Epithelial cell of proximal tubule (primary cell): Measurements from ENCODE around the gene IFT52. TPM values are rescaled to one million over a fixed set of nuclear protein-coding genes. Genes with fewer than 3 reads are reported as not detected.

Source experiments
- DNase-seq: peaks from one replicate; pipeline ENCODE4 v3.0.0-alpha.2; 2011; ENCODE audit warnings: low read depth
- H3K4me3 ChIP-seq: 2 replicates; pipeline ENCODE4 v1.5.1; 2011; ENCODE audit warnings: low read depth, mild to moderate bottlenecking, low read length
- total RNA-seq: library from RNA; depleted of rRNA; stranded (reverse); fragments of >200 nt; gene quantifications from 2 replicates; pipeline ENCODE4 v1.2.3, GENCODE V29; 2015
- TF ChIP-seq, protein P1 (sequence below): conservative IDR thresholded peaks from 2 replicates; pipeline ENCODE4 v1.5.1; 2012; ENCODE audit warnings: low read depth, mild to moderate bottlenecking, low read length

IFT52 gene
- total RNA-seq, 1 donor from 2014 or later, result 21.2 TPM

- DNase-seq, result no peak
- H3K4me3 ChIP-seq, result peak overlapping the region; percentile 64
- TF ChIP-seq, protein P1, sequence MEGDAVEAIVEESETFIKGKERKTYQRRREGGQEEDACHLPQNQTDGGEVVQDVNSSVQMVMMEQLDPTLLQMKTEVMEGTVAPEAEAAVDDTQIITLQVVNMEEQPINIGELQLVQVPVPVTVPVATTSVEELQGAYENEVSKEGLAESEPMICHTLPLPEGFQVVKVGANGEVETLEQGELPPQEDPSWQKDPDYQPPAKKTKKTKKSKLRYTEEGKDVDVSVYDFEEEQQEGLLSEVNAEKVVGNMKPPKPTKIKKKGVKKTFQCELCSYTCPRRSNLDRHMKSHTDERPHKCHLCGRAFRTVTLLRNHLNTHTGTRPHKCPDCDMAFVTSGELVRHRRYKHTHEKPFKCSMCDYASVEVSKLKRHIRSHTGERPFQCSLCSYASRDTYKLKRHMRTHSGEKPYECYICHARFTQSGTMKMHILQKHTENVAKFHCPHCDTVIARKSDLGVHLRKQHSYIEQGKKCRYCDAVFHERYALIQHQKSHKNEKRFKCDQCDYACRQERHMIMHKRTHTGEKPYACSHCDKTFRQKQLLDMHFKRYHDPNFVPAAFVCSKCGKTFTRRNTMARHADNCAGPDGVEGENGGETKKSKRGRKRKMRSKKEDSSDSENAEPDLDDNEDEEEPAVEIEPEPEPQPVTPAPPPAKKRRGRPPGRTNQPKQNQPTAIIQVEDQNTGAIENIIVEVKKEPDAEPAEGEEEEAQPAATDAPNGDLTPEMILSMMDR, result no peak
These were observed 31.4 kb upstream of the IFT52 start for GRCh38 chr20:43559147-43559987.

GRCh38 chr20:43560974-43561373 is 29.8 kb upstream of the IFT52 start:
- TF ChIP-seq, protein P1, result no peak
- DNase-seq, result no peak
- peak overlapping the region; percentile 64 for H3K4me3 ChIP-seq

GRCh38 chr20:43563429-43563828 is 27.3 kb upstream of the IFT52 start:
- TF ChIP-seq, protein P1, result no peak
- no peak overlapping the region for H3K4me3 ChIP-seq
- no peak for DNase-seq

DNA sequence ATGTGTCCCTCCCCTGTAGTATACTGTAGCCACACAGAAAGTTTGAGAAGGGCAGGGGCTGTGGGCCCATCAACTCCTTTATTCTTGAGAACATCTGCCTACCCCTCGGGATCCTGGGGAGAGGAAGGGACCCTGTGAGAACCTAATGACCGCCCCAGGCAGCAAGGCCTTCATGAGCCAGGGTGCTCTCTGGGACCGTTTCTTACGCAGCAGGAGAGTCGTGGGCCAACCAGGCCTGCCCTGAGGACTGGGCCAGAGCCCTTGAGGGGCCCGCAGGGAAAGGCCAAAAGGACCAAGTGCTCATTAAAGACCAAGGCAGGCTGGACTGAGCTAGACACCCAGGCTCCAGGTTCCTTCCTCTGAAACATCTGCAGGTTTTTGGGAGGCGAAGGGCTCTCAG is 26.7 kb upstream of the IFT52 start:
- H3K4me3 ChIP-seq, result no peak overlapping the region
- no peak for DNase-seq
- TF ChIP-seq, protein P1, result no peak

- no peak for DNase-seq
- TF ChIP-seq, protein P1, result no peak
- no peak overlapping the region for H3K4me3 ChIP-seq
These were observed 26.3 kb upstream of the IFT52 start for GRCh38 chr20:43564455-43564854.

DNA sequence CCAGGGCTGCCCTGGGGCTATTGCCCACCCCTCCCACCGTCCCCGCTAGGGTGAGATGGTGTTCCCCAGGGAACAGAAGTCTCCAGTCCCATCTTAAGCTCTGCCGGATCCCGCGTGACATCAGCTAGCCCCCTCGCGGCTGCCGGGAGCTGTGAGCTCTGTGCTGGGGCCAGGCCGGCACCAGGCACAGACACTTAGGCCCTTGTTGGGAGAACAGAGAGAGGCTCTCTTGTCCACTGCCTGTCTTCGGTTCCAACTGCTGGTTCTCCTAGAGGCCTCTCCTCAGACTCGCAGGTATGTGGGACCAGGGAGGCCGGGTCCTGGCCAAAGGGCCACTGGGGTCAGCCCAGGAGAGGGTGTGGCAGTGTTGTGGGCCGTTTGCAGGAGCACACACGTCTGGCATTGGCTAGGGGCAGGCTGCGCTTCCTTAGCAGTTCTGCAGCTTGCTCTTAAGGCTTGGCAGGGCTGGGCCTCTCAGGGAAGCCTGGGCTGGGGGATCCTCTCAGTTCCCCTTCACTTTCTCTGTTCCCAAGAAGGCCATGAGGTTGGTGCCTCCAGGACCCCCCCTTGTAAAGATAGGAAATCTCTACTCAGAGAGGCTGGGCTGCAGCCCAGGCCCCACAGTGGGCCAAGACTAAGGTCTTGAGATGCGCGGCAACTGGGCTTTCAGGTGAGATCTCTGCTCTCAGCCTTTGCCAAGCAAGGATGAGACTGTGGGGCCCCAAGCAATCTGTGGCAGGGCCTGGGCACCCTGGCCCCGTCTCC is 25.6 kb upstream of the IFT52 start:
- TF ChIP-seq, protein P1, result no peak
- DNase-seq, result no peak

DNA sequence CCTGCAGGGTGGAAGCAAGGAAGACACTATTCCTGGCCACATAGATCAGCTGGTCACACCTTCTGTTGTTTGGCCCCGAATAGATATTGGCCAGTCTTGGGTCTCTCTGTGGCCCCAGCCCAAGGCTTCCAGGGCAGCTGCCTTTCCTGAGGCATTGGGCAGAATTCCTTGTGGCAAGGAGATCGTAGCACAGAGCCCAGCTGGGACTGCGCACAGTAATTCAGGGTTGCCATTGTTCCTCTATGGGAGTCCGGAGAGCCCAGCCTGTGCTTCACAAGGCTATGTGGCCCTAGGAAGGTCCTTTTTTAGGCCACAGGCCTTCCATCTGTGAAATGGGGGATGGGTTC is 25.0 kb upstream of the IFT52 start:
- TF ChIP-seq, protein P1, result no peak
- no peak for DNase-seq
- H3K4me3 ChIP-seq, result no peak overlapping the region

More for the DNA sequence above, 25.6 kb upstream of the IFT52 start:
- no peak overlapping the region for H3K4me3 ChIP-seq
